SK-N-SH treated with all-trans-retinoic acid at 6 μM for 48 hours (cell line): Measurements from ENCODE around the gene UBE2E3.

Source experiments
- ARNTL ChIP-seq: fragments of 450-650 bp; formaldehyde crosslinking; IDR thresholded peaks from 2 replicates; pipeline ENCODE4 v1.5.0; 2020; ENCODE audit warnings: low read depth, mild to moderate bottlenecking, moderate library complexity, borderline replicate concordance
- CREB5 ChIP-seq: fragments of 250-450 bp; sonication (Bioruptor Pico); IDR thresholded peaks from 2 replicates; pipeline ENCODE4 v1.5.1; 2020; ENCODE audit warnings: low read depth, mild to moderate bottlenecking, moderate library complexity
- CSDC2 ChIP-seq: fragments of 250-450 bp; sonication (Bioruptor Pico); IDR thresholded peaks from 2 replicates; pipeline ENCODE4 v1.5.0; 2020; ENCODE audit warnings: mild to moderate bottlenecking, moderate library complexity
- ESRRG ChIP-seq: fragments of 250-450 bp; sonication (Bioruptor Pico); IDR thresholded peaks from 2 replicates; pipeline ENCODE4 v1.6.1; 2021; ENCODE audit warnings: mild to moderate bottlenecking
- ISL1 ChIP-seq: fragments of 250-450 bp; sonication (Bioruptor Pico); IDR thresholded peaks from 2 replicates; pipeline ENCODE4 v2.1.2; 2022; ENCODE audit warnings: mild to moderate bottlenecking, moderate library complexity
- OSR1 ChIP-seq: fragments of 250-450 bp; sonication (Bioruptor Pico); IDR thresholded peaks from 2 replicates; pipeline ENCODE4 v1.8.0; 2022; ENCODE audit warnings: moderate library complexity, mild to moderate bottlenecking, inconsistent platforms
- PATZ1 ChIP-seq: fragments of 250-450 bp; sonication (Bioruptor Pico); IDR thresholded peaks from 2 replicates; pipeline ENCODE4 v1.8.0; 2020; ENCODE audit warnings: mild to moderate bottlenecking, moderate library complexity, borderline replicate concordance
- RARB ChIP-seq: fragments of 250-450 bp; sonication (Bioruptor Pico); IDR thresholded peaks from 2 replicates; pipeline ENCODE4 v1.8.0; 2021; ENCODE audit warnings: mild to moderate bottlenecking, moderate library complexity
- TCF4 ChIP-seq: fragments of 250-450 bp; sonication (Bioruptor Pico); IDR thresholded peaks from 2 replicates; pipeline ENCODE4 v1.8.0; 2021; ENCODE audit warnings: mild to moderate bottlenecking, moderate library complexity, borderline replicate concordance
- ZC3H10 ChIP-seq: fragments of 250-450 bp; sonication (Bioruptor Pico); IDR thresholded peaks from 2 replicates; pipeline ENCODE4 v1.5.1; 2021; ENCODE audit warnings: mild to moderate bottlenecking, moderate library complexity
- ZFP3 ChIP-seq: fragments of 250-450 bp; sonication (Bioruptor Pico); IDR thresholded peaks from 2 replicates; pipeline ENCODE4 v1.5.0; 2020; ENCODE audit warnings: mild to moderate bottlenecking, moderate library complexity
- ZNF70 ChIP-seq: fragments of 450-650 bp; formaldehyde crosslinking; IDR thresholded peaks from 2 replicates; pipeline ENCODE4 v1.5.0; 2020; ENCODE audit warnings: mild to moderate bottlenecking, moderate library complexity
- TF ChIP-seq, protein P1 (sequence below): fragments of 250-450 bp; sonication (Bioruptor Pico); IDR thresholded peaks from 2 replicates; pipeline ENCODE4 v1.5.1; 2021; ENCODE audit warnings: mild to moderate bottlenecking, moderate library complexity

- TF ChIP-seq, protein P1, sequence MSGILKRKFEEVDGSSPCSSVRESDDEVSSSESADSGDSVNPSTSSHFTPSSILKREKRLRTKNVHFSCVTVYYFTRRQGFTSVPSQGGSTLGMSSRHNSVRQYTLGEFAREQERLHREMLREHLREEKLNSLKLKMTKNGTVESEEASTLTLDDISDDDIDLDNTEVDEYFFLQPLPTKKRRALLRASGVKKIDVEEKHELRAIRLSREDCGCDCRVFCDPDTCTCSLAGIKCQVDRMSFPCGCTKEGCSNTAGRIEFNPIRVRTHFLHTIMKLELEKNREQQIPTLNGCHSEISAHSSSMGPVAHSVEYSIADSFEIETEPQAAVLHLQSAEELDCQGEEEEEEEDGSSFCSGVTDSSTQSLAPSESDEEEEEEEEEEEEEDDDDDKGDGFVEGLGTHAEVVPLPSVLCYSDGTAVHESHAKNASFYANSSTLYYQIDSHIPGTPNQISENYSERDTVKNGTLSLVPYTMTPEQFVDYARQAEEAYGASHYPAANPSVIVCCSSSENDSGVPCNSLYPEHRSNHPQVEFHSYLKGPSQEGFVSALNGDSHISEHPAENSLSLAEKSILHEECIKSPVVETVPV (CRISPR knock-in tag), result no peak
- peak; percentile 5 for TF ChIP-seq ISL1 (CRISPR knock-in tag)
- TF ChIP-seq OSR1 (CRISPR knock-in tag), result no peak
- TF ChIP-seq ESRRG, result no peak
- no peak for TF ChIP-seq ZNF70 (CRISPR knock-in tag)
- no peak for TF ChIP-seq CREB5 (CRISPR knock-in tag)
- TF ChIP-seq ZC3H10 (CRISPR knock-in tag), result peak; percentile 50; the same call in 1 of the 2 replicates
- no peak for TF ChIP-seq PATZ1 (CRISPR knock-in tag)
- 0 out of 2 replicates have a peak, but pooled peaks have one; percentile 43 for TF ChIP-seq ZFP3 (CRISPR knock-in tag)
- no peak for TF ChIP-seq RARB
- TF ChIP-seq ARNTL (CRISPR knock-in tag), result no peak
- TF ChIP-seq TCF4, result no peak
- no peak for TF ChIP-seq CSDC2
These were observed 126.6 kb downstream of the UBE2E3 start for GRCh38 chr2:181106789-181107627.
